Coronary artery (tissue), 2 donors: ENCODE data around the gene SPAG7.

Experiments used
- DNase-seq: peaks from one replicate; pipeline ENCODE4 v3.0.0-alpha.2; 2017; ENCODE audit warnings: low spot score
- H3K27ac ChIP-seq, 2 donors: fragments of 200-600 bp; sonication (generic); one replicate each; pipeline ENCODE4 v1.5.1; 2016 to 2019
- H3K4me3 ChIP-seq: fragments of 200-600 bp; sonication (generic); 2 replicates; pipeline ENCODE4 v1.5.1; 2016; ENCODE audit warnings: mild to moderate bottlenecking, moderate library complexity
- TF ChIP-seq, protein P1 (sequence below): fragments of 200-600 bp; sonication (generic); IDR thresholded peaks from one replicate; pipeline ENCODE4 v1.5.1; 2019; ENCODE audit warnings: antibody characterized with exemption

Gene SPAG7

DNA sequence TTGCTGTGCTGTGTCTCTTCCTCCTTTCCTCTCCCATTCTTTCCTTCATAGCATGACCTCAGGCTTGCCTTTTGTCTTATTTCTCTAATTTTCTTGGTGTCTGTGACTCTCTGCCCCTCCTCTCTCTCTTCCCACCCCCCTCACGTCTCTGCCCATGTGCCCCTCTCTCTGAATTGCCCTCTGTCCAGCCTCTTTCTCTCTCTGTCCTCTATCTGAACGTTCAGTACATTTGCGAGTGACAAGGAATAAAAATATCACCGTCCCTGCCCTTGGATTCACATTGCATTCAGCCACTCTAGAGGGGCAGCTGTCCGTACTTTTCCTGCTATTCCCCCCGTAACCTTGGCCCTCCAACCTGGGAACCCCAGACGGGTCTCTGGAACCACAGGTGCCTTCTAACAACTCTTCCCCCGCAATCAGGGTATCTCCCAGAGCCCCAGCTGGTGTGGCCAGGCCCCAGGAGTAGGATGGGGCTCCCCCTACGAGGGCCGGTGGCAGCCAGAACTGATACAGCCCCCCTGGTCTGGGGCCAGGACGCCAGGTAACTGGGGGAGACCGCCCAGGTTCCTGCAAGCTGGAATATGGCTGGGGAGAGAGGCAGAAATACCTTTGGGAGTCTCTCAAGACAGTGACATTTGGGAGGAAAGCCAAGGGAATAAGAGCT, 31.9 kb upstream of the SPAG7 start:
- H3K4me3 ChIP-seq = peak overlapping the region; percentile 99
- TF ChIP-seq, protein P1, sequence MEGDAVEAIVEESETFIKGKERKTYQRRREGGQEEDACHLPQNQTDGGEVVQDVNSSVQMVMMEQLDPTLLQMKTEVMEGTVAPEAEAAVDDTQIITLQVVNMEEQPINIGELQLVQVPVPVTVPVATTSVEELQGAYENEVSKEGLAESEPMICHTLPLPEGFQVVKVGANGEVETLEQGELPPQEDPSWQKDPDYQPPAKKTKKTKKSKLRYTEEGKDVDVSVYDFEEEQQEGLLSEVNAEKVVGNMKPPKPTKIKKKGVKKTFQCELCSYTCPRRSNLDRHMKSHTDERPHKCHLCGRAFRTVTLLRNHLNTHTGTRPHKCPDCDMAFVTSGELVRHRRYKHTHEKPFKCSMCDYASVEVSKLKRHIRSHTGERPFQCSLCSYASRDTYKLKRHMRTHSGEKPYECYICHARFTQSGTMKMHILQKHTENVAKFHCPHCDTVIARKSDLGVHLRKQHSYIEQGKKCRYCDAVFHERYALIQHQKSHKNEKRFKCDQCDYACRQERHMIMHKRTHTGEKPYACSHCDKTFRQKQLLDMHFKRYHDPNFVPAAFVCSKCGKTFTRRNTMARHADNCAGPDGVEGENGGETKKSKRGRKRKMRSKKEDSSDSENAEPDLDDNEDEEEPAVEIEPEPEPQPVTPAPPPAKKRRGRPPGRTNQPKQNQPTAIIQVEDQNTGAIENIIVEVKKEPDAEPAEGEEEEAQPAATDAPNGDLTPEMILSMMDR = no peak
- H3K27ac ChIP-seq = peak overlapping the region; percentile 83 to 90
- peak; percentile 54 for DNase-seq

DNA sequence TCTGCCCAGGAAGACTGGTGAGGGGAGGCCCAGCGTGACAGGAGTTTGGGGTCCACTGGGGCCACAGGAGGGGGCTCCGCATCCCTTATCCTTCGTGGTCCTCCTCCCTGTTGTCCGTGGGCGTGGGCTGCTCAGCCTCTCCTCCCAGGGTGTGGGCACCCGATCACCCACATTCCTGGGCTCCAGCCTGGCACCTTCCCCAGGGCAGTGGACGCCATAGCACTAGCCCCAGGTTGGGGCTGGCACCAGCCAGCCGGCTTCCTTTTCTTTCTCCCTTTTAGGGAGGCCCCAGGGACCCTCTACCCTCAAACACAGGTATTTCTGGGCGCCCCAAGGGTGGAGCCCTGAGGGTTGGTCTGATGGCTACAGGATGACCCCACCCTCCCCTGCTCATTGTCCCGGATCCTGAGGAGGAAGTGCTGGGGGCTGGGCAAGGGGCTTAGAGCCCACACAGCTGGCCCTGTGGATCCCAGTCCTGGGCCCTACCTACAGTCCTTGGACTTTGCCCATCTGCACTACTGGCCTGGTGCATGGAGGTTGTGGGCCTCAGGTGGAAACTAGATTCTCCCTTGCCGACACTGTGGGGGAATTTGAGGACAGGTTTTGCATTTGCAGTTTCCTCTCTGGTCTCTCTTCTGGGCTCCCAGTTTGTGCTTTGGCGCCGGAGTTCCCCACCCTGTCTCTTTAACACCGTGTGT, 31.3 kb upstream of the SPAG7 start:
- peak; percentile 72 for DNase-seq
- Histone ChIP-seq H3K4me3 (peak overlapping the region; percentile 99), H3K27ac (peak overlapping the region; percentile 90 to 95)
- TF ChIP-seq, protein P1 = no peak

DNA sequence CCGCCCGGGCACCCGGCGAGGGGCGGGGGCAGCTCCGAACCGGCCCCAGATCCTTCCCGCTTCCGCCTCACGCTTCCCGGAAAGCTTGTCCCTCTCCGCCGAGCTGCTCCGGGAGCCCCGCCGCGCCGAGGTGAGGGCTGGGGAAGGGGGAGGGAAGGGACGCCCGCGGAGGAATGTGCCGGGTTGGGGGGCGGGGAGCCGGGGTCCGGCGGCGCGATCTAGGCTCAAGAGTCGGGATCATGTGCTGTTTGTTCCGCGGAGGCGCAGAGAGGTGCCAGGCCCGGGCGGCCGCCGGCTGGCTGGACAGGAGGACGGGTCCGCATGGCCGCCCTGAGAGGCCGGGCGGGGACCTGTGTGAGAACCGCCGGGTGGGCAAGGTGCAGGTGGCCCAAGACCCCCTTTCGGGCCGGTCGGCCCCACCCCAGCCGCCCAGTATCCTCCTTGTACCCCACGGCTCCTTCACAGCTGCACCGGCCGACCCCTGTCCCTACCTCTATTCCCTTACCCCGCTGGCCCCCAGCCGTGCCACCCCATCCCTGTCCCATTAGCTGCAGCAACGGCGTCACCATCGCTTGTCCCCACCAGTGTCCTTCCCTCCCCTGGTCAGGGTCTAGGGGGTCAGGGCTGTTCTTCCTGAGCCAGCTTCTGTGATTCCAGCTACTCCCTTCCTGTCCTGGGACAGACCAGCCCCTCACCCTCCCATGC, 30.6 kb upstream of the SPAG7 start:
- Histone ChIP-seq H3K27ac (peak overlapping the region; percentile 90 to 95), H3K4me3 (peak overlapping the region; percentile 99)
- TF ChIP-seq, protein P1 = no peak
- DNase-seq = peak; percentile 79

GRCh38 chr17:4997302-4998026, 29.8 kb upstream of the SPAG7 start, which contains the start of the genes INCA1 and KIF1C:
Gene INCA1 (minus strand): TSS chr17:4997522. CDS start chr17:4994437, 3,085 bp downstream.
Gene KIF1C (plus strand): TSS chr17:4997950. CDS start chr17:5000247, 2,297 bp downstream.
- DNase-seq = peak; percentile 94
- H3K27ac ChIP-seq = peak within 1 kb of the TSS; percentile 90 to 95
- peak within 1 kb of the TSS; percentile 99 for H3K4me3 ChIP-seq
- TF ChIP-seq, protein P1 = no peak

DNA sequence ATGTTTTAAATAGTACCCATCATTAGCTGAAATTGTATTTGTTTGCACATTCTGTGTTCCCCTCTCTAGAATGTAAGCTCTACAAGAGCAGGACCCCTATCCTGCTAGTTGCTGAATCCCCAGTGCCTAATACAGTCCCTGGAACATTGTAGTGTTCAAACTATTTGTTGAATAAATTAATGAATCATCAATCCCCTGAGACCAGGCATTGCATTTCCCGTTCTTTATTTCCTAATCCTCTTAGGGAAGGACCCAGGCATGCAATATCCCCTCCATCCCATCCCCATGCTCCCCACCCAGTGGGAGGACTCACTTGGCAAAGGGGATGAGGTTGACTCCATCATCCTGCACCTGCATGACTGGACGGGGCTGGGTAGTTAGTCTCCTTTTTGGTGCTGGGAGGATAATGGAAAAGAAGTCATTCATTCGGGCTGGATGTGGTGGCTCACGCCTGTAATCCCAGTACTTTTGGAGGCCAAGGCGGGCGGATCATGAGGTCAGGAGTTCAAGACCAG, 26.5 kb upstream of the SPAG7 start:
- TF ChIP-seq, protein P1 = no peak
- no peak overlapping the region for H3K27ac ChIP-seq
- H3K4me3 ChIP-seq = no peak overlapping the region
- no peak for DNase-seq

GRCh38 chr17:4987767-4988567, 20.4 kb upstream of the SPAG7 start:
- Histone ChIP-seq H3K4me3 (peak overlapping the region; percentile 99), H3K27ac (peak overlapping the region; percentile 86 to 98)
- TF ChIP-seq, protein P1 = no peak
- DNase-seq = peak; percentile 75
